Measurements from ENCODE around the gene HRG. TPM values are rescaled to one million over a fixed set of nuclear protein-coding genes. Genes with fewer than 3 reads are reported as not detected.

HRG gene
- 0.88 TPM for total RNA-seq

DNA sequence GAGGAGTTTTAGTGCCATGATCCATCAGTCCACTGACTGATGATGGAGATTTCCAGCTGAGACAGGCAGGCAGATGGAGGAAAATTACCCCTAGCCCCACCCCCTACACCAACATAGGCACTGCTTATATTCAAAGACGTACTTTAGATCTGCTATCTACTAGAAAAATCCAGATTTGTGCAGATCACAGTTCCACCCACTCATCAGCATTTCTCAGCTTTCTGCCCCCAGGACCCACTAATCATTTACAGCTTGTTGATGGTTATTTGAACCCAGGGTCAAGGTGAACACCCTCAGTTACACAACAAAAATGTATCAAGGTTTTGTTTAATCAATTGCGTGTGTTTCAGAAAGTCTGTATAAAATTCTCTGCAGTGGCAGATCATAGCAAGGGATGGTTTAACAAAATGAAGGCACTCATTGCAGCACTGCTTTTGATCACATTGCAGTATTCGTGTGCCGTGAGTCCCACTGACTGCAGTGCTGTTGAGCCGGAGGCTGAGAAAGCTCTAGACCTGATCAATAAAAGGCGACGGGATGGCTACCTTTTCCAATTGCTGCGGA lies at the start of gene HRG:
TSS of gene HRG (plus strand) at position 390 of the 564 bp plus-strand sequence. CDS start at position 408, 18 bp downstream.

GRCh38 chr3:186639778-186640472 lies 25.9 kb upstream of the HRG start, which contains the start of gene FETUB:
Gene FETUB (plus strand): TSS chr3:186640399. CDS start chr3:186640461, 62 bp downstream.

GRCh38 chr3:186717039-186717457 lies 51.2 kb downstream of the HRG start, which contains the start of gene KNG1:
Gene KNG1 (plus strand): TSS chr3:186717359. CDS start chr3:186717543, 184 bp downstream.

Small RNAs within 50 kb of the gene (small RNA-seq; reads per million reads assigned to genes)
- gene RF00017 (ENCODE audit: low replicate concordance) = not detected

Other genes starting within 250 kb of the HRG start
- 2.9 TPM for gene CRYGS, start 121.6 kb upstream of the HRG start, total RNA-seq
- gene TBCCD1, start 98.7 kb upstream of the HRG start, total RNA-seq = 17.9 TPM
- gene DNAJB11, start 95.3 kb upstream of the HRG start, total RNA-seq = 32.3 TPM
- 1.3 TPM for gene AHSG, start 53.0 kb upstream of the HRG start, total RNA-seq
- gene FETUB, start 25.6 kb upstream of the HRG start, total RNA-seq = not detected
- 116 TPM for gene KNG1, start 51.3 kb downstream of the HRG start, total RNA-seq
- 609 TPM for gene EIF4A2, start 117.6 kb downstream of the HRG start, total RNA-seq
- 19.0 TPM for gene RFC4, start 140.5 kb downstream of the HRG start, total RNA-seq
- 2.5 TPM for gene ADIPOQ, start 176.7 kb downstream of the HRG start, total RNA-seq

All from metanephros (tissue), 2 donors.